Muscle layer of colon (tissue), 2 donors: ENCODE results near the gene GPRASP1.

Experiments
- H3K27ac ChIP-seq: one replicate; pipeline ENCODE4 v1.7.0; 2013; ENCODE audit warnings: low read depth, mild to moderate bottlenecking, low read length, moderate library complexity
- H3K27me3 ChIP-seq, 2 donors: one replicate each; pipeline ENCODE4 v1.7.0; 2013; ENCODE audit warnings: low read length in 2 of 2, mild to moderate bottlenecking in 2 of 2; ENCODE audit not compliant: insufficient read depth in 2 of 2, control insufficient read depth in 1 of 2
- H3K36me3 ChIP-seq: one replicate; pipeline ENCODE4 v1.7.0; 2013; ENCODE audit warnings: mild to moderate bottlenecking, low read length; ENCODE audit not compliant: insufficient read depth
- H3K4me1 ChIP-seq: one replicate; pipeline ENCODE4 v1.7.0; 2013; ENCODE audit warnings: mild to moderate bottlenecking, low read length; ENCODE audit not compliant: insufficient read depth
- H3K4me3 ChIP-seq, 2 donors: one replicate each; pipeline ENCODE4 v1.7.0; 2013; ENCODE audit warnings: low read length in 2 of 2, low read depth in 1 of 2, mild to moderate bottlenecking in 1 of 2, moderate library complexity in 1 of 2
- H3K9ac ChIP-seq: one replicate; pipeline ENCODE4 v1.7.0; 2013; ENCODE audit warnings: low read length
- H3K9me3 ChIP-seq: one replicate; pipeline ENCODE4 v1.7.0; 2013; ENCODE audit warnings: mild to moderate bottlenecking, low read length
- donor health status: abdominal sarcoma.
- donor health status: Adenocarcinoma of cecum.

Gene GPRASP1, protein sequence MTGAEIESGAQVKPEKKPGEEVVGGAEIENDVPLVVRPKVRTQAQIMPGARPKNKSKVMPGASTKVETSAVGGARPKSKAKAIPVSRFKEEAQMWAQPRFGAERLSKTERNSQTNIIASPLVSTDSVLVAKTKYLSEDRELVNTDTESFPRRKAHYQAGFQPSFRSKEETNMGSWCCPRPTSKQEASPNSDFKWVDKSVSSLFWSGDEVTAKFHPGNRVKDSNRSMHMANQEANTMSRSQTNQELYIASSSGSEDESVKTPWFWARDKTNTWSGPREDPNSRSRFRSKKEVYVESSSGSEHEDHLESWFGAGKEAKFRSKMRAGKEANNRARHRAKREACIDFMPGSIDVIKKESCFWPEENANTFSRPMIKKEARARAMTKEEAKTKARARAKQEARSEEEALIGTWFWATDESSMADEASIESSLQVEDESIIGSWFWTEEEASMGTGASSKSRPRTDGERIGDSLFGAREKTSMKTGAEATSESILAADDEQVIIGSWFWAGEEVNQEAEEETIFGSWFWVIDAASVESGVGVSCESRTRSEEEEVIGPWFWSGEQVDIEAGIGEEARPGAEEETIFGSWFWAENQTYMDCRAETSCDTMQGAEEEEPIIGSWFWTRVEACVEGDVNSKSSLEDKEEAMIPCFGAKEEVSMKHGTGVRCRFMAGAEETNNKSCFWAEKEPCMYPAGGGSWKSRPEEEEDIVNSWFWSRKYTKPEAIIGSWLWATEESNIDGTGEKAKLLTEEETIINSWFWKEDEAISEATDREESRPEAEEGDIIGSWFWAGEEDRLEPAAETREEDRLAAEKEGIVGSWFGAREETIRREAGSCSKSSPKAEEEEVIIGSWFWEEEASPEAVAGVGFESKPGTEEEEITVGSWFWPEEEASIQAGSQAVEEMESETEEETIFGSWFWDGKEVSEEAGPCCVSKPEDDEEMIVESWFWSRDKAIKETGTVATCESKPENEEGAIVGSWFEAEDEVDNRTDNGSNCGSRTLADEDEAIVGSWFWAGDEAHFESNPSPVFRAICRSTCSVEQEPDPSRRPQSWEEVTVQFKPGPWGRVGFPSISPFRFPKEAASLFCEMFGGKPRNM (N-terminal part only)

DNA sequence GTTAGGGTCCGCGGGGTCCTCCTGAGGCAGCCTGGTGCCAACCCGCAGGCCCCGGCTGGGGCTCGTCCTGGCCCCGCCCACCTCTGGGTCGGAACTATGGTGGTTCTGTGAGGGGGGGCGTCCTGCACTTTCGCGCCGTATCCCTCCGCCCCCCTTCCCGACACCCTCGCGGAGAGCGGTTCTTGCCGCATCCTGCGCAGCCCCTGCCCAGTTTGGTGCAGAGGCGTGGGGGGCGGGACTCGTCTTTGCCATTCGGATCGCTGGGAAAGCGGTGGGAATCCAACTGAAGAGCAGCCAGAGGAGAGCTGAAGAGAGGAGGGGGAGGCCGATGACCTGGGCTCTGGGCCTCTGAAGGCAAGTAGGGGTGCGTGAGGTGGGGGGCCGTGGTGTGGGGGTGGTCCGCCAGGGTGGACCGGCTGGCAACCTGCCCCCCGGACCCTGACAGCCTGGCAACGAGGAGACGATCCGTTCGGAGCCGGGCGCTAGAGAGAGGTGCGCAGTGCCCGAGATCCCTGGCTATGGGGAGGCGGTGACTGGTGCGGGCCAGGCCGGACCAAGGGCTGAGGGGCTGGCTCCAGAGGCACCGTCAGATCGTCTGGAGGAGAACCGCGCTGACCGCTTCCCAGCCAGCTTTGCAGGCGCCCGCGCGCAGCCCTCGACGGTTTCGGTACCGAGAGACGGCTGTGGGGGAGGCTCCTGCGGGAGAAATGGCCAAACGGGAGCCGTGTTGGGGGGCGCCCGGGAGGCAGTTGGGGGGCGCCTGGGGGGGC is at the start of gene GPRASP1:
Gene GPRASP1 (plus strand): TSS at position 242 of the 770 bp plus-strand sequence. CDS start 2,431 bp downstream, outside the sequence.
- Histone ChIP-seq H3K36me3 (peaks cover 3% of the 10 kb centered on the region), H3K9me3 (no peaks in the 10 kb centered on the region), H3K27me3 (peaks cover 0 to 11% of the 10 kb centered on the region in 2 donors), H3K27ac (peak within 1 kb of the TSS; percentile 79), H3K4me3 (peak within 1 kb of the TSS; percentile 52 to 53), H3K9ac (peak within 1 kb of the TSS; percentile 60), H3K4me1 (peaks cover 10% of the 10 kb centered on the region)

DNA sequence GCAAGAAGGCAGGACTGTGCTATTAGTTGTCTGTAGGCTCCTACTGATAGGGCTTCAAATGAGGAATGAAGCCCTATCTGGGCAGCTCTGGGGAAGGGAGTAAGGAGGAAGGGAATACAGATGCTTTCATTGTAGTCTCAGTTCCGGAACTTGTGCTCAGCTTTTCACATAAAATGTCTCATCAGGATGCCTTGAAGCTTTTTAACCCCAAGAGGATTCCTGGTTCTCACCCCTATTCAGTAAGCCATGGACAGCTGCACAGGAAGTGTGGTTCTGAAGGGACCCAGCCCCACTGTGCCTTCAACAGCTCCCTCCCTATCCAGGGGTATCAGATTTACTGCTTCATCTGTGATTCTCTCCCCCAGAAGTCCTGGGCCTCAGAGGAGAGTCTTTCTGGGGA is 47.0 kb upstream of the GPRASP1 start:
- H3K4me1 ChIP-seq = peaks cover 4% of the 10 kb centered on the region
- H3K27me3 ChIP-seq = no peaks in the 10 kb centered on the region
- no peaks in the 10 kb centered on the region for H3K36me3 ChIP-seq
- H3K9me3 ChIP-seq = no peaks in the 10 kb centered on the region
- no peak overlapping the region for H3K9ac ChIP-seq
- no peak overlapping the region for H3K4me3 ChIP-seq
- H3K27ac ChIP-seq = no peak overlapping the region

DNA sequence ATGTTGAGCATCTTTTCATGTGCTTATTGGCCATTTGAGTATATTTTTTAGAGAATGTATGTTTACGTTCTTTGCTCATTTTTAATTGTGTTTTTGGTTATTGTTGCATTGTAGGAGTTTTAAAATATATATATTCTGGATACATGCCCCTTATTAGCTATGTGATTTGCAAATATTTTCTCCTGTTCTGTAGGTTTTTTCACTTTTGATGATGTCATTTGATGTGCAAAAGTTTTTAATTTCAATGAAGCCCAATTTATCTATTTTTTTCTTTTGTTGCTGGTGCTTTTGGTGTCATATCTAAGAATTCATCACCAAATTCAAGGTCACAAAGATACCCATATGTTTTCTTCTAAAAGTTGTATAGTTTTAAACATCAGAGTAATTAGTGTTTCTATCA is 45.2 kb upstream of the GPRASP1 start:
- H3K9ac ChIP-seq = no peak overlapping the region
- H3K9me3 ChIP-seq = no peaks in the 10 kb centered on the region
- no peaks in the 10 kb centered on the region for H3K36me3 ChIP-seq
- no peak overlapping the region for H3K27ac ChIP-seq
- peaks cover under 1% of the 10 kb centered on the region for H3K4me1 ChIP-seq
- H3K4me3 ChIP-seq = no peak overlapping the region
- no peaks in the 10 kb centered on the region for H3K27me3 ChIP-seq

DNA sequence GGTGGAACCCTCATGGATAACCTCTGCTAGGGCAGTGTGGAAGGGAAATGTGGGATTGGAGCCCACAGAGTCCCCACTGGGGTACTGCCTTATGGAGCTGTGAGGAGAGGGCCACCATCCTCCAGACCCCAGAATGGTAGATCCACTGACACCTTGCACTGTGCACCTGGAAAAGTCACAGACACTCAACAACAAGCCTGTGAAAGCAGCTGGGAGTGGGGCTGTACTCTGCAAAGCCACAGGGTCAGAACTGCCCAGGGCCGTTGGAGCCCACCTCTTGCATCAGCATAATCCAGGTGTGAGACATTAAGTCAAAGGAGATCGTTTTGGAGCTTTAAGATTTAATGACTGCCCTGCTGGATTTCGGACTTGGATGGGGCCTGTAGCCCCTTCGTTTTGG is 40.4 kb upstream of the GPRASP1 start:
- Histone ChIP-seq H3K9ac (no peak overlapping the region), H3K4me3 (no peak overlapping the region), H3K4me1 (no peaks in the 10 kb centered on the region), H3K36me3 (no peaks in the 10 kb centered on the region), H3K27me3 (no peaks in the 10 kb centered on the region), H3K9me3 (no peaks in the 10 kb centered on the region), H3K27ac (no peak overlapping the region)

DNA sequence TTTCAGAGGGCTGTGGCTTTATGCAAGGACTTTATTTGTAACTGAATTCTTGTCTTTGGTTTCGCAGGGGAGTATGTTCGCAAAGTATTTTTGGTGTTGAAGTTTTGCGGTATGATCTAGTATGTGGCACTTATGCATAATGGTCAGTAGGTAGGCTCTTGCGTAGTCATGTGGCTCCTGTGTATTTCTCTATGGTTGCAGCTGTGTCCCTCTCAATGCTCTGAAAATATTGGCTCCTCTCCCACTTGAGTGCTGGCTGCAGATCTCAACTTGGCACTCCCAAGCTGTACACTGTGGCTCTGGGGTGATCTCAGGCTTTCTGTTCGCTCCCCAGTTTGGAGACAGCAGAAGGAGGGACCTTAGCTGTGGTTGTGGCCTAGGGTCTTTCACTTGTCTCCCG is 27.2 kb upstream of the GPRASP1 start:
- Histone ChIP-seq H3K4me3 (no peak overlapping the region), H3K9me3 (peaks cover 8% of the 10 kb centered on the region)

DNA sequence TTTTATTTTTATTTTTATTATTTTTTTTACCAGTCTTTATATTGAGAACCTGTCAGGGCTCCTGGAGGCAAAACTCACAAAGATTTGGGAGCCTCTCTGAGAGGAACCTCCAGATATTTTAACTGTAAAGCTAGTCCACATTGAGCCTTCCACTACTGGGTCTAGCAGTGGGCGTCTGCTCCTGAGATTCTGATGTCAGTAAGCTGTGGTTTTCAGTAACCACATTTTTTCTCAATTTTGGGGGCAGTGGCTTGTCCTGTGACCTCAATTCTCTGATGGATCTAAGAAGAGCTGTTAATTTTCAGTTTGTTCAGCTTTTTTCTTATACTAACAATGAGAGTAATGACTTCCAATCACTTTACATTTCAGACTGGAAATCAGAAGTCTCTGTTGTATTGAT is 23.6 kb upstream of the GPRASP1 start:
- Histone ChIP-seq H3K9ac (no peak overlapping the region), H3K9me3 (no peaks in the 10 kb centered on the region), H3K4me3 (no peak overlapping the region), H3K4me1 (no peaks in the 10 kb centered on the region), H3K36me3 (no peaks in the 10 kb centered on the region), H3K27me3 (no peaks in the 10 kb centered on the region), H3K27ac (no peak overlapping the region)

More for the DNA sequence above, 27.2 kb upstream of the GPRASP1 start:
- H3K9ac ChIP-seq = no peak overlapping the region
- H3K27me3 ChIP-seq = no peaks in the 10 kb centered on the region
- peaks cover 4% of the 10 kb centered on the region for H3K36me3 ChIP-seq
- H3K27ac ChIP-seq = no peak overlapping the region
- no peaks in the 10 kb centered on the region for H3K4me1 ChIP-seq

DNA sequence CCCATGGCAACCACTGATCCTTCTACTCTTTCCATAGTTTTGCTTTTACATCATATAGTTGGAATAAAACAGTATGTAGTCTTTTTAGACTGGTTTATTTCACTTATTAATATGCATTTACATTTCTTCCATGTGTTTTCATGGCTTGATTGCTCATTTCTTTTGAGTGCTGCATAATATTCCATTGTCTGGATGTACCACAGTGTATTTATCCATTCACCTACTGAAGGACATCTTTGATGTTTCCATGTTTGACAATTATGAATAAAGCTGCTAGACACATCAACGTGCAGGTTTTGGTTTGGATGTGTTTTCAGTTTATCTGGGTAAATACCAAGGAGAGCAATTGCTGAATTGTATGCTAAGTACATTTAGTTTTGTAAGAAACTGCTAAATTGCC is 13.7 kb upstream of the GPRASP1 start:
- H3K9ac ChIP-seq = no peak overlapping the region
- no peaks in the 10 kb centered on the region for H3K27me3 ChIP-seq
- no peaks in the 10 kb centered on the region for H3K9me3 ChIP-seq
- H3K27ac ChIP-seq = no peak overlapping the region
- no peaks in the 10 kb centered on the region for H3K4me1 ChIP-seq
- no peak overlapping the region for H3K4me3 ChIP-seq
- no peaks in the 10 kb centered on the region for H3K36me3 ChIP-seq

DNA sequence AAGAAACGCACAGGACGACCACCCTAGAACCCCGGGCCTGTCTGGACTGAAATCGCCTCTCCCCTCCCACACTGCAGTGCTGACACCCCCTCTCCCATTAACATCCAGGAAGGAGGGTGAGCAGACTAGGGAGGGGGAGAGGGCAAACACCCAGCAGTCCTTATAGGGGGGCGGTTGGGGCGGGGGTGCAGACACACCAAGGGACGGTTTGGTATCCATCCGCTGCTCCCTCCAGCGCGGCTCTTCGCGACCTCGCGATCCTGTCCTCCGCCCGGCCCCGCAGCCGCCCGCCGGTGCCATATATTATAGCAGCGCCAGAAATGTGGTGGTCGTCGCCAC is 411 bp upstream of the GPRASP1 start:
- peaks cover 0 to 11% of the 10 kb centered on the region in 2 donors for H3K27me3 ChIP-seq
- H3K36me3 ChIP-seq = peaks cover 3% of the 10 kb centered on the region
- H3K4me3 ChIP-seq = peak overlapping the region; percentile 52 to 53
- H3K9me3 ChIP-seq = no peaks in the 10 kb centered on the region
- peaks cover 10% of the 10 kb centered on the region for H3K4me1 ChIP-seq
- H3K9ac ChIP-seq = no peak overlapping the region
- peak overlapping the region; percentile 79 for H3K27ac ChIP-seq

DNA sequence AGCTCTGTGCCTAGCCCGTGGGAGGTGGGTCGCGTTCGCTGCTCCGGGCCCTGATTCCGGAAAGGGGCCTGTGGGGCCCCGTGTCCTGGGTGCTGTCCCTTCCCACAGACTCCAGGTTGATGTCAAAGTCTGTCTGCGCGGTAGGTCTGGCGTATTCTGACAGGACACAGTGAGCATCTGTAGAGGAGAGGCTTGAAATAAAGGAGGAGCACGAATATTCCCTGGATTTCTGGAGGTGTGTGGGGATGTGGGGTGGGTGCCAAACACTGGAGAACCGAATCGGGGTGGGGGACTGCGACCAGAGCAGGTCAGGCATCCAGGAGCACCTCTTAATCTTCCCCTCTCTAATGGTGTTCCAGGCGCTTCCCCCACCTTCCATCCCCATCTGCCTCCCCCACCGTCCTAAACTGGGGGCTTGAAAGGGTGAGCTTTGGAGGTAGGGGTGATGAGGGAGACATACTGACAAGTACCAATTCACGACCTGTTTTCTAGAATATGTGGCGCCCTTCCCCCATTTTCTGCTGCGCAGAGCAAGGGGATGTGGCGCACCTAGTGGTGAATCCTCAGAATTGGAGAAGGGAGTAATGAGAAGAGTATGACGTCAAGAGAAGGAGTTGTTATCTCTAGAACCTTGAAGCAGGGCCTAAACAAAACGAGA is 877 bp downstream of the GPRASP1 start:
- no peaks in the 10 kb centered on the region for H3K9me3 ChIP-seq
- peaks cover 0 to 11% of the 10 kb centered on the region in 2 donors for H3K27me3 ChIP-seq
- peak overlapping the region; percentile 60 for H3K9ac ChIP-seq
- peaks cover 3% of the 10 kb centered on the region for H3K36me3 ChIP-seq
- peak overlapping the region; percentile 79 for H3K27ac ChIP-seq
- peaks cover 10% of the 10 kb centered on the region for H3K4me1 ChIP-seq
- H3K4me3 ChIP-seq = peak overlapping the region; percentile 52 to 53

DNA sequence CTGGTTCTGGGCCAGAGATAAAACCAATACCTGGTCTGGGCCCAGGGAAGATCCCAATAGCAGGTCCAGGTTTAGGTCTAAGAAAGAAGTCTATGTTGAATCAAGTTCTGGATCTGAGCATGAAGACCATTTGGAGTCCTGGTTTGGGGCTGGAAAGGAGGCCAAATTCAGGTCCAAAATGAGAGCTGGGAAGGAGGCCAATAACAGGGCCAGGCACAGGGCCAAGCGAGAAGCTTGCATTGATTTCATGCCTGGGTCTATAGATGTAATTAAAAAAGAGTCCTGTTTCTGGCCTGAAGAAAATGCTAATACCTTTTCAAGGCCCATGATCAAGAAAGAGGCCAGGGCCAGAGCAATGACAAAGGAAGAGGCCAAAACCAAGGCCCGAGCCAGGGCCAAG is 3.4 kb downstream of the GPRASP1 start:
- Histone ChIP-seq H3K4me1 (peaks cover 10% of the 10 kb centered on the region), H3K9me3 (no peaks in the 10 kb centered on the region), H3K27ac (no peak overlapping the region), H3K9ac (no peak overlapping the region), H3K4me3 (no peak overlapping the region), H3K36me3 (peaks cover 3% of the 10 kb centered on the region), H3K27me3 (peaks cover 0 to 11% of the 10 kb centered on the region in 2 donors)
